Heart left ventricle (tissue), 16 donors: ENCODE results near the gene TMEM170A. TPM values are rescaled to one million over a fixed set of nuclear protein-coding genes. Genes with fewer than 3 reads are reported as not detected.

ENCODE experiments used
- ATAC-seq, 4 donors: fragments of 200-7000 bp; cut with Tn5 transposase; one replicate each; pipeline ENCODE4 v1.9.1; 2020 to 2022; ENCODE audit warnings: moderate library complexity in 4 of 4, mild to moderate bottlenecking in 3 of 4, moderate number of reproducible peaks in 1 of 4
- DNase-seq, 5 donors: peaks; one replicate each; pipeline ENCODE4 v3.0.0-alpha.2; 2020
- H3K27ac ChIP-seq, 12 donors: fragments of 200-600 bp; sonication (generic) in 4 of 12; one replicate each; pipeline versions ENCODE4 v1.5.0 to v1.8.0; 2016 to 2022; ENCODE audit warnings: mild to moderate bottlenecking in 2 of 12
- H3K27me3 ChIP-seq, 9 donors: fragments of 200-600 bp; sonication (generic) in 2 of 9; one replicate each; pipeline versions ENCODE4 v1.5.1 to v1.8.0; 2016 to 2022; ENCODE audit warnings: mild to moderate bottlenecking in 3 of 9
- H3K36me3 ChIP-seq, 9 donors: fragments of 200-600 bp; sonication (generic) in 2 of 9; one replicate each; pipeline versions ENCODE4 v1.5.0 to v1.8.0; 2018 to 2022; ENCODE audit warnings: mild to moderate bottlenecking in 2 of 9
- H3K4me1 ChIP-seq, 12 donors: fragments of 200-600 bp; sonication (generic) in 4 of 12; one replicate each; pipeline versions ENCODE4 v1.5.0 to v1.8.0; 2016 to 2022; ENCODE audit warnings: mild to moderate bottlenecking in 3 of 12
- H3K4me3 ChIP-seq, 12 donors: fragments of 200-600 bp; sonication (generic) in 4 of 12; one replicate each; pipeline versions ENCODE4 v1.5.0 to v1.8.0; 2017 to 2022; ENCODE audit warnings: mild to moderate bottlenecking in 9 of 12, moderate library complexity in 4 of 12
- H3K9me3 ChIP-seq, 12 donors: fragments of 200-600 bp; sonication (generic) in 4 of 12; one replicate each; pipeline versions ENCODE4 v1.5.0 to v1.8.0; 2016 to 2022; ENCODE audit warnings: mild to moderate bottlenecking in 1 of 12
- CTCF ChIP-seq, 12 donors: fragments of 200-600 bp; sonication (generic) in 4 of 12; IDR thresholded peaks; one replicate each; pipeline versions ENCODE4 v1.5.0 to v1.8.0; 2018 to 2022; ENCODE audit warnings: antibody characterized with exemption in 12 of 12, mild to moderate bottlenecking in 5 of 12
- POLR2A ChIP-seq, 2 donors: fragments of 450-650 bp; IDR thresholded peaks; one replicate each; pipeline ENCODE4 v1.6.1; 2017; ENCODE audit warnings: antibody characterized with exemption in 2 of 2, mild to moderate bottlenecking in 2 of 2, moderate library complexity in 2 of 2
- WGBS, 4 donors: extraction: QIAGEN DNeasy Blood & Tissue Kit in 2 of 4; methylation state at CpG; one replicate each; pipeline versions ENCODE4 v1.1.5 to v1.1.7; 2013 to 2018; 5-methylcytosine and 5-hydroxymethylcytosine counted together
- intact Hi-C, 10 donors: fragments of 100-400 bp; cut with DNase I; formaldehyde crosslinking; loops; one replicate each; pipeline versions ENCODE4 v1.11.1 to v1.14.2; 2022
- polyA plus RNA-seq, 2 donors: library from polyadenylated mRNA; stranded (reverse); fragments of 200-250 nt; gene quantifications; one replicate each; pipeline ENCODE4 v1.2.3, GENCODE V29; 2013
- total RNA-seq, 9 donors: library from RNA; depleted of rRNA in 2 of 9; stranded (reverse); fragments of >200 nt in 2 of 9; fragmentation: NEBNext Ultra II Directional in 3 of 9; extraction: Animal tissue kit (Norgen Biotek cat#: 25700) in 3 of 9; gene quantifications; one replicate each; pipeline versions ENCODE4 v1.1.0 to v1.2.4, GENCODE V29; 2016 to 2023
- donor health status: ischemic (EF 13 %, LVEDD 7.1; RV severe dilation, severe dysfunction).
- donor health status: healthy with polysubstance abuse.
- donor health status: DM: no; HTN: yes; CAD: no.
- donor health status: DM: no; HTN: no; CAD: no.
- donor health status: ischemic (EF 25% LVEDD 6.9; RV normal size, moderate dysfunction).
- donor health status: ischemic (EF 25% LVEDD 5.7; RV mildly dilated, moderate dysfunction).
- donor health status: healthy.
- donor health status: DM: yes; HTN: yes; CAD: no.
- donor health status: ischemic (EF 35%, LVEDD 5.7; RV mildly dilated, moderate dysfunction).
- donor health status: nonischemic (EF 11% LVEDD 7.7; RV severe dilation, severe dysfunction).
- donor health status: DM: yes; HTN: yes; CAD: no.
- donor health status: PGD.
- donor health status: ischemic (EF 29% LVEDD 5.4; RV normal size, mild dysfunction).
- donor health status: nonischemic (EF 23%, LVEDD 6.1; RV moderate dilation, normal function).

TMEM170A gene
- total and polyA plus RNA-seq, 11 donors: 4.3 to 14.6 (median 9.2) TPM

DNA sequence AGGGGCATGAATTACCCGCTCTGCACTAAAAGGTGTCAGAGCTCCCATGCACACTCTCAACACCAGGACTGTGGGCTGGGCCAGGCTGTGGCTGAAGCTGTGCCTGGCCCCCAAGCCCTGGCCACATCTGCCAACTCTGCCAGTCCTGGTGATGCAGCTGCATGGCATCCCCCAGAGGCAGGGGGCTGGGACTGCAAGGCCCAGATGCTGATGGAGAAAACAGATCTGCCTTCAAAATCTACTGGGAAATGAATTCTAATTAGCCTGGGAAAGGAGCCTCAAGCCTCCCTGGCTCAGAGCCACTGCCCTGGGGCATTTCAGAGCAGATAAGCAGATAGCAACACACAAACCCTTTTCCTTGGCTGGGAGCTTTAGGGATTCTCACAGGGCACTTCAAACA is 27.4 kb upstream of the TMEM170A start:
- Histone ChIP-seq H3K9me3 (no peaks in the 10 kb centered on the region), H3K27ac (no peak overlapping the region), H3K27me3 (peaks cover 0 to 18% (median 0%) of the 10 kb centered on the region in 9 donors), H3K36me3 (no peaks in the 10 kb centered on the region), H3K4me1 (peaks cover 0 to 14% (median 6%) of the 10 kb centered on the region in 12 donors), H3K4me3 (no peak overlapping the region)
- TF ChIP-seq POLR2A (IDR thresholded peaks at IDR 0.05) (no peak), CTCF (IDR thresholded peaks at IDR 0.05) (no peak)
- WGBS, 4 donors: 83 to 100% (median 94%) methylated on average over 1 of the region's 1 CpG
- no peak for ATAC-seq
- intact Hi-C loops: no loop called here
- no peak for DNase-seq

GRCh38 chr16:75488322-75488721 is 23.8 kb upstream of the TMEM170A start:
- Histone ChIP-seq H3K9me3 (no peaks in the 10 kb centered on the region), H3K4me1 (no peaks in the 10 kb centered on the region), H3K4me3 (no peak overlapping the region), H3K27ac (no peak overlapping the region), H3K36me3 (no peaks in the 10 kb centered on the region), H3K27me3 (peaks cover 0 to 8% (median 0%) of the 10 kb centered on the region in 9 donors)
- no peak for DNase-seq
- WGBS, 4 donors: 89 to 95% (median 94%) methylated on average over 2 of the region's 2 CpGs
- no peak for TF ChIP-seq POLR2A (IDR thresholded peaks at IDR 0.05)
- no peak for TF ChIP-seq CTCF (IDR thresholded peaks at IDR 0.05)
- intact Hi-C loops: no loop called here
- no peak for ATAC-seq

DNA sequence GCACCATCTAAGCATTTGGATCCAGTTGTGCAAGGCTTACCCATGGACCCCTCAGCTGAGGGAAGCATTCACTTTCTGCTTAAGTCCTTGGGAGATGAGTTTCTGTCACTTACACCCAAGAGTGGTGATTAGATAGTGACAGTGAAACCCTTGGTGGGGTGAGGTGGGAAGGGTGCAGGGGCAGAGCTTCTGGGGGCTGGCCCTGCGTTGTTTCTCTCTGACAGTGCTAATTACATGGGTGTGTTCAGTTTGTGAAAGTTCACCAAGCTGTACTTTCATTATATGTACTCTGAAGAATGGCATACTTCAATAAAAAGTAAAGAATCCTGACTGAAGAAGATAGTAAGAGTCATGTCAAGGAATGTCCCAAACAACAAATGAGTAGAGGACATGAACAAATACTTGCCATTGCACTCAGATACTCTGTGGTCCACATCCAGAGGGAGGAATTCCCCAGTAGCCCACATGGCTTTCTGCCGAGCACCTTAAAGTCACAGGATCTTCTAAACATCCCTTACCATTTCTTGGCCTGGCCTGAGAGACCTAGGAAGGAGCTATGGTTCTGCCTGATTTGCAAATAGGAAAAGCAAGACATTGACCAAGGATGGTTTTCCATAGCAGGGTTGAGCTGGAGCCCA is 22.3 kb upstream of the TMEM170A start:
- H3K27me3 ChIP-seq: no peaks in the 10 kb centered on the region
- ATAC-seq (no peak), DNase-seq (no peak)
- H3K27ac ChIP-seq: no peak overlapping the region
- TF ChIP-seq CTCF (IDR thresholded peaks at IDR 0.05) (no peak), POLR2A (IDR thresholded peaks at IDR 0.05) (no peak)
- H3K9me3 ChIP-seq: no peaks in the 10 kb centered on the region
- no peaks in the 10 kb centered on the region for H3K36me3 ChIP-seq
- no peak overlapping the region for H3K4me3 ChIP-seq
- 80 to 89% (median 86%) methylated on average over 2 of the region's 2 CpGs for WGBS, 4 donors
- intact Hi-C loops: no loop called here
- no peaks in the 10 kb centered on the region for H3K4me1 ChIP-seq

DNA sequence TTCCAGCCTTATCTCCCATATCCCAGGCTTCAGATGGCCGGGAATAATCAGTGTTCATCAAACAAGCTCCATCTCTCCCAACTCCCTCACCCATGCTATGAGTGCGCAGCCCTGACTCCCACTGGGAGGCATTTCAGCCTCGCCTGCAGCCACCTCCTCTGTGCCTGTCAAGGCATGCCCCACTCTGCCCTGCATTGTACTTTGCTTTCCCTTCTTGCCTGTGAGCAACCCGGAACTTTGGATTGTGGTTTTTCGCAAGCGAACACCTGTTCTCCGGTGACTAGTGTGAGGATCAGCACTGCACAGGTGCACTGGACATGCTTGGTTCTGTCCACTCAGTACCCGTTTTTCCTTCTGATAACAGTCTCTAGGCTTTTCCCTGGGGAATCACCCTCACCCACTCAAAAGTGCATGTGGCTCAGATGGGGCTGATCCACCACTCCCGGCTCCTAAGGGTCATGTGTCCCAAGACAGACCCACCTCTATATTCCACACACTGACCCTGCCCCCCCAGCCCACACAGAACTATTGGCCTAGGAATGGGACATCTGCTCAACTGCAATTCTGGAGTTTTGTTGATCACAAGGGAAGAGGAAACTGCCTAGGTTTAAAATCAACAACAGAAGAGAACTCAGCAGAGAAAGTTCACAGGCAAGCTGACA is 21.7 kb upstream of the TMEM170A start:
- Histone ChIP-seq H3K4me1 (no peaks in the 10 kb centered on the region), H3K4me3 (no peak overlapping the region), H3K9me3 (no peaks in the 10 kb centered on the region), H3K36me3 (no peaks in the 10 kb centered on the region), H3K27ac (no peak overlapping the region), H3K27me3 (peaks cover 0 to 2% (median 0%) of the 10 kb centered on the region in 9 donors)
- no peak for DNase-seq
- intact Hi-C loops: no loop called here
- ATAC-seq: no peak
- WGBS, 4 donors: 87 to 89% (median 88%) methylated on average over 9 of the region's 9 CpGs
- TF ChIP-seq CTCF (IDR thresholded peaks at IDR 0.05) (no peak), POLR2A (IDR thresholded peaks at IDR 0.05) (no peak)
